ENCODE results near the gene SAMD4A.
"Not testable (repeated sequence)": the region's sequence is repeated elsewhere in the genome, so short reads cannot be mapped to it uniquely, and the experiment has no call there.

The SAMD4A gene

DNA sequence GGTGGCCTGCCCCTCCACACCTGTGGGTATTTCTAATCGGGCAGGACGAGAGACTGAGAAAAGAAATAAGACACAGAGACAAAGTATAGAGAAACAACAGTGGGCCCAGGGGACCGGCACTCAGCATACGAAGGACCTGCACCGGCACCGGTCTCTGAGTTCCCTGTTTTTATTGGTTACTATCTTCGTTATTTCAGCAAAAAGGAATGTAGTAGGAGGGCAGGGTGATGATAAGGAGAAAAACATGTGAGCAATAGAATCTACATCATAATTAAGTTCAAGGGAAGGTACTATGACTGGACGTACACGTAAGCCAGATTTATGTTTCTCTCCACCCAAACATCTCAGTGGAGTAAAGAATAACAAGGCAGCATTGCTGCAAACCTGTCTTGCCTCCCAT lies 185.7 kb downstream of the SAMD4A start:
- in situ Hi-C loops (cut with MboI; ENCODE audit: low sequenced_read_pairs), result not testable (repeated sequence)

DNA sequence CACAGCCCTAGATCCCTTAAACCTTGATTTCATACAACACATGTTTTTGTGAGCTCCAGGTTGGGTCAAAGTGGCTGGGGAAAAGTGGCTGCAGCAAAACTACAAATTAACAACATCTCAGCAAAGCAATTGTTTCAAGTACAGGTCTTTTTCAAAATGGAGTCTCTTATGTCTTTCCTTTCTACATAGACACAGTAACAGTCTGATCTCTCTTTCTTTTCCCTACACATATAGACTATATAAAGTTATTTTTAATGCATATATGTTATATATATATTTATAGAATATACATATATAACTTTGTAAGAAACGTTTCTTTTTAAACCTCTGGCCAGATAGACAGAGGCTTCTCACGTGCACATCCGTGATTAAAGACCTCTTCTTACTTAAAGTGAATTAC lies 186.5 kb downstream of the SAMD4A start:
- in situ Hi-C loops (cut with MboI; ENCODE audit: low sequenced_read_pairs), result not testable (repeated sequence)

DNA sequence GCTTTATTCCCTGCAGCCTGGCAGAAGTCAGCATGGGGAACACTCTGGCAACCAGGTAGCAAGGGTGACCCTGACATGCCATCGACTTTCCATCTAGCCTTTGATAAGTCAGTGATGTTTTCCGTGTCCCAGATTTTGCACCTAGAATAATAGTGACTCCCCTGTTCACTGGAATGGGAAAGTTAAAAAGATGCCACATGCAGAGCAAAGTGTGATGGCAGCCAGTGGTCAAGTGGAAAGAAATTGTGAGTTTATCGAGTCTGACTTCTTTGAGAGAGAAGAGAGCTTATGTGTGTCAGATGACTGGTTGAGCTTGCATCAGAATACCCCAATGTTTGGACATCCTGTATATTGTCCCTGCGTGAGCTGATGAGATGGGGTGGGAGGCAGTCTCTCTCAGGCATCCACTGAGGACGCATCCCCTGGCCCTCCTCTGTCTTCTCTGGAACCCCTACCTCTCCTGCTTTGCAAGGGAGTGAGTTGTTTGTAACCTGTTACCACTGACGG lies 187.2 kb downstream of the SAMD4A start:
- in situ Hi-C loops (cut with MboI; ENCODE audit: low sequenced_read_pairs), result no loop called here

DNA sequence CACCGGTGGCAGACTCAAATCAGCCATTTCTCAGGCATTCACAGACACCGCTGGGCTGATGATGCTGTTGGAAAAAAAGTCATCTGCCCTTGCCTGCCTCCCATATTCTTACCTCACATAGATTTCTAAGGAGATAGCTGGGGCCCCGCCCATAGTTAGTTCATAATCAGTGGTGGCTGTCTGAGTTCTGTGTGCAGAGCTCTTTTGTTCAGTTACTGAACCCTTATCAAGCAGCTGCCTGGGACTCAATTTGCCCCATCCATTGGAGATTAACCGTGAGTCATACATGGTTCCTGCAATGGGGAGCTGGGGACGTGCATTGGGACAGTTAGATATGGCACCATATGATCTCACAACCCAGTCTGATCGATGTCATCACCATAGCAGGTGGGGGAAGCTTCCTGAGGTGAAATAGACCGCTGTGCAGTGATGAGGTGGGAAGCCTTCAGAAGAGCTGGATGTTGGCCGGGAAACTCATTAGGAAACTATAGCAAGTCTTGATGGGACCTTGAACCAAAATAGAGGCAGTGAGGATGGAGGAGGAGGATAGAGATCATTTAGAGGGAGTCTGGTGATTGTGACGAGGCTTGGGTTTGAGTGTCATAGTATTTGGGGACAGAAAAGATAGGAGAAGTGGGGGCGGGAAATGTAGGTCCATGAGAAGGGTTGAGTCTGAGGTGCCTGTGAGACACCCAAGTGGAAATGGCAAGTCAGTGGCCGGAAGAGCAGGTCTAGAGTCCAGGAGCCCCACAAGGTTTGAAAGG lies 187.9 kb downstream of the SAMD4A start:
- in situ Hi-C loops (cut with MboI; ENCODE audit: low sequenced_read_pairs), result no loop called here

DNA sequence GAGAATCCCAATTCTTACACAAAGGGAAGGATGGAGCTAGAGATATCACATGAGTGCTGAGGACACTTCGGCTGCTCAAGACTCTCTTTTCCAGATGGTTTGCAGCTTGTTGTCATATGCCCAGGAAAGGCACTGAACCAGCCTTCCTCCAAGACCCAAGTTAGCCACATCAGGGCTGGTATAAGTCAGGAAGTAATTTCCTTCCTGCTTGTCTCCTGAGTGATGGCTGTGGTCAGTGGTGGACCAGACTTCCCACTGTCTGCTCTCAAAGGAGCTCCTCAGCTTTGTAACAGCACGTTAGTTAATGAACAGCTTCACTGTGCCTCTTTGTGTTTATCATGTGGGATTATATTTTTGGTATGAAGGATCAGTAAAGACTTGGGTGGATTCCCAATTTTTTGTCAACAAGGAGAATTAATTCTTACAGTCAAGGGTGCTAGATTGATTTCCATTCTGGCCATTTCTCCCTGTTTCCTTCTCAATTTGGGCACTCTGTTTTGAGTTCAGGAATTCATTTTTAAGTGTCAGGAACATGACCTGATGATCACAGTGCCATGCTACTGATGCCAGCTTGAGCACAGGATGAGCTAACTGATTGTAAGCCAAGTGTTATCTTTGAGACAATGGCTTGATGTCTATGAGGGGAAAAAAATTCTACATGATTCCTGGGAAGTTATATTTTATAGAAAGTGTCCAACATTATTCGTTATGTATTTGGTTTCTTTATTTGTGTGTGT lies 189.9 kb downstream of the SAMD4A start:
- in situ Hi-C loops (cut with MboI; ENCODE audit: low sequenced_read_pairs), result no loop called here

DNA sequence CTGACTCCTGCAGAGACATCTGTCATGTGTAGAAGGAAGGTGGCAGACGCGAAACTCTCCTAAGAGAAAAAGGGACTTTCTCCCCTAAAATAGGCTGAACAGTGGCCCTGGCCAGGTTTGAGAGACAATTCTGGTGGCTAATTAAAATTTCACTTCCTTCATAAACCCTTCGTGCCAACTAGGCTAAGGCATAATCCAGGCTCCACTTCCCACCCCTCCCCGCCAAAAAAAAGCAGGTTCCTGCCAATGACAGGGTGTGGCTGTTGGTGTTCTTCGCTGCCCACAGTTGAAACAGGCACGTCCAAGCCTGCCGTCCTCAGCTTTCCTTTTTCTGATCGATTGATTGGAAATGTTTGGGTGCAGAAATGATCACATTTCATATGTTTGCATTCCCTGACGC lies 191.1 kb downstream of the SAMD4A start:
- in situ Hi-C loops (cut with MboI; ENCODE audit: low sequenced_read_pairs), result no loop called here

DNA sequence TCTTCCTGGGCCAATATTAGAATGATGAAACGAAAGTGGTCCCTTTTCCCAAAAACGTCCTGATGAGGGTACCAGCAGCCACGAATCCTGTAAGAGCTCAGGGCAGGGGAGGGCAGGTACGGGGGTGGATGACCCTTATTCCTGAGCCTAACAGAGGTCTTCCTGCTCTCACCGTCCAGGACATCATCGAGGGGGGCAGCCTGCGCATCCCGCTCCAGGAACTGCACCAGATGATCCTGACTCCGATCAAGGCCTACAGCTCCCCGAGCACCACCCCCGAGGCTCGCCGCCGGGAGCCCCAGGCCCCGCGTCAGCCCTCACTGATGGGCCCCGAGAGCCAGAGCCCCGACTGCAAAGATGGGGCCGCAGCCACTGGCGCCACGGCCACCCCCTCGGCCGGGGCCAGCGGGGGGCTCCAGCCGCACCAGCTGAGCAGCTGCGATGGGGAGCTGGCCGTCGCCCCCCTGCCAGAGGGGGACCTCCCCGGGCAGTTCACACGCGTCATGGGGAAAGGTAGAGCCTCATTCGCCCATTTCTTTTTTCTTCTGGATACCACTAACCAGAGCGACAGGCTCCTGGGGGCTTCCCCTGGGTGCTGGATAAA lies 193.2 kb downstream of the SAMD4A start:
- in situ Hi-C loops (cut with MboI; ENCODE audit: low sequenced_read_pairs), result no loop called here

DNA sequence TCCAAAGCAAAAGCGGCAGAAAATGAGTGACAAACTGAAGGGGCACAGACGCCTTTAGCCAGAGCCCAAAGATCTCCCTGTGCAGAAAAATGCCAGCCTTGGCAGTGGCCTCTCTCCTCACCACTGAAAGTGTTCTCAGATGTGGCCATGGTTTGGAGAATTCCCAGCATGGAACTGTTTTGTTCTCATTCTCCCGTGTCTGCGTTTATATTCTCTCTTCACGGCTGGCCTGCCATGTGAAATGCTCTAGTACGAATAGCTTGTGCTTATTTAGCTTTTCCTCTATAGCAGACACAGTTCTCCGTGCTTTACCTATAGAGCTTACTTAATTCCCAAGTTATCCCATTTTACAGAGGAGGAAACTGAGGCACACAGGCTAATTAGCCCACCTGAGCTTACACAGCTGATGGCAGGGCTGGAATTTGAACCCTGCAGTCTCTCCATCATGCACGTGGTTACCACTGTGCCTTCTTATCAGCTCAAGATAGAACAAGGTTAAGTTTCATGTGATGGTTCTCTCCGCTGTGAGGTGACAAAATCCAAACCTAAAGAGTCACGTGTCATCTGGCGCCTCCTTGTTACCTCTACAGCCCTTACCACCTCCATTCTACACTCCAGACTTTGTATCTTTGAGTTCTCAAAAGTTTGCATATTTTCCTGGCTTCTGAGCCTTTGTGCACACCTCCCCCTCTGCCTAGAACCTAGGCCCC lies 194.1 kb downstream of the SAMD4A start:
- in situ Hi-C loops (cut with MboI; ENCODE audit: low sequenced_read_pairs), result no loop called here

DNA sequence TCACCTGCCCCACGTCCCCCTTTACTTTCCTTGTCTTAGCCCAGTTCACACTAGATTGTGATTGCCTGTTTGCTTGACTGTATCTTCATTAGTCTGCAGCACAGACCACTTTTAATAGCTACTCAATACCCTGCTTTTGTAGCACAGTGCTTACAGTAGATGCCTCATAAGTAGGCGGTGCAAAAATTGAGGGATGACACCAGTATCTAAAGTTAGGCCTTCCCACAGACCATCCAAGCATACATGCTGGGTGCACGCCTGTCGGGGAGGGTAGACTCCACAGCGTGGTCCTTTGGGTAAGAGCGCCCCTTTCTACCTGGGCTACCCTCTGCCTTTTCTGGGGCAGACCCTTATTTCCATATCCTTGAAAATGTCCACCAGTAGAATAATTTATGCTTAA lies 194.9 kb downstream of the SAMD4A start:
- in situ Hi-C loops (cut with MboI; ENCODE audit: low sequenced_read_pairs), result no loop called here

DNA sequence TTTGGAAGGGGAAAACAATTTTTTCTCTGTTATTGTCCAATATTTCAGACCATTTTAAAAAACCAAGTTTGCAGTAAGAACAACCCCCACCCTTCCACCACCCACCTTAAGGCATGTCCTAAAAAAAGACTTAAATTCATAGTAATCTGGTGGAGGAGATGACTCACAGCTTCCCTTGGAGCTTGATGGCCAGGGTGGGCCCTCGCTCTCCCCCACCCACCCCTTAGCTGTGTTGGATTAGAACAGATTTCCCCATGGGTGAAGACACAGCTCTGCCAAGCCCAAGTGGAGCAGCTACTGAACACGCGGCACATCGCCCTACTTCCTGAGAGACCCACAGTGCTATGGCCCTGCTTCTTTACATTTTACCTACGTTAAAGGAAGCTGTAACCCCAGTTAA lies 195.4 kb downstream of the SAMD4A start:
- in situ Hi-C loops (cut with MboI; ENCODE audit: low sequenced_read_pairs), result no loop called here

DNA sequence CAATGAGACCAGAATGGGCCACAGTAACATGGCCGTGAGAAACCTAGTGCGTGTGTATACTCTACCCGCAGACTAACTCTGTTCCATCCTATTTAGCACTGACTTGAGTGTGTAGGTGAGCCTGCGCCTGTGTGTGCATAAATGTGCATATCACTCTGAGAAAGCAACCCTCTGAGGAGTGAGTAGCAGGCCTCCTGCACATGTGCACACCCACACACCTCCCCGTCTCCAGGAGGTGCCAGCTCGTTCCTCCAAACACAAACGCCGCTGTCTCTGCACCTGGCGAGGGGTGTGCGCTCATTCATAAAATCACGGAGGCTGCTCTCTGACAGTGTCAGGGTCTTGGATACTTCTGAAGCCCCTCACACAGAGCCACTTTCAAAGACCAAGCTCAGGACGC lies 196.8 kb downstream of the SAMD4A start:
- in situ Hi-C loops (cut with MboI; ENCODE audit: low sequenced_read_pairs), result no loop called here

DNA sequence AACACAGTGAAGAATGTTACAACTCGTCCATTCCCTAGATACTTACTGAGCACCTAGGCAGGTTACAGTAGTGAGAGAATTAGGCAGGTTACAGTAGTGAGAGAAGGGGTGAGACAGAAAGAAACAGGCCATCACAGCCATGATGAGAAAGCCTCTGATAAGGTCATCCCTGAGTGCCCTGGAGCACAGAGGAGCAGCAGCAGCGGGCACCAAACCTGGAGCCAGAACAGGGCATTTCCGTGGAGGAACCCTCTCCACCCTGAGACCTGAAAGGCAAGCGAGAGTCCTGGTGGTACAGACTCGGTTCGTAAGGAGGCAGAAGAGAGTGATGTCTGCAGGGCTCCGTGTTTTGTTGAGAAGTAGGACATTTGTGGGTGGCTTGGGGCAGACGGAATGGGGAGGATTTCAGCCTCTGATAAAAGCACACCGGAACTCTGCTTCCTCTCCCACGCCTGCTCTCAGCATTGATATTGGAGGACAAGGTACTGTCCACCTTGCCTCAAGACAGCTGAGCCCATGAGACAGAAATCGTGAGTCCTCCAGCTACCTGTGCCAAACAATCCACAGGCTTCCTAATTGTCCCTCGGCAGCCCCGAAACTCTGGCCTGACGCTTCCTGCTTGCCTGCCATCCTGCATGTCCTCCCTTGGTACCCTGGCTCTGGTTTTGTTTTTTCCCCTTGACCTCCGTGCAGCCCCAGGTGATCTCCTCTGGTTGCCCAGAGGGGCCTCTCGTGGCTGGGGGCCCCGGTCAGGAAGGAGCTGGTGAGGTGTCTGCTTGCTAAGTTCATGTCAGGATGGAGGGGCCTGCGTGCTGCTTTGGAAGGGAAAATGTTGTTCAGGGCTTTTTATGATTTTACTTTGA lies 199.6 kb downstream of the SAMD4A start:
- in situ Hi-C loops (cut with MboI; ENCODE audit: low sequenced_read_pairs), result no loop called here

DNA sequence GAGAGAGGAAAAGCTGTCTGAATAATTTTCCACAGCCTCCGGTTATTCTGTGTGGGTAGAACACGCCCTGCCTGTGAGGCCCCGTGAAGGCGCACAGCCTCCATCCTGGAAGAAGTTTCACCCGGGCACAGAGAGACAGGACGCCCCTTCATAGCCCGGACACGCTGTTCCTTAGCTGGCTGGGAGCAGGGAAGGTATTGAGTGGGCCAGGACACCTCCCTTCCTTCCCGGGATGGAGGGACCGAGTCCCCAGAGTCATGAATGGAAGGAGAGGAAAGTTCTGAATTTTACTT lies 200.2 kb downstream of the SAMD4A start:
- in situ Hi-C loops (cut with MboI; ENCODE audit: low sequenced_read_pairs), result no loop called here

DNA sequence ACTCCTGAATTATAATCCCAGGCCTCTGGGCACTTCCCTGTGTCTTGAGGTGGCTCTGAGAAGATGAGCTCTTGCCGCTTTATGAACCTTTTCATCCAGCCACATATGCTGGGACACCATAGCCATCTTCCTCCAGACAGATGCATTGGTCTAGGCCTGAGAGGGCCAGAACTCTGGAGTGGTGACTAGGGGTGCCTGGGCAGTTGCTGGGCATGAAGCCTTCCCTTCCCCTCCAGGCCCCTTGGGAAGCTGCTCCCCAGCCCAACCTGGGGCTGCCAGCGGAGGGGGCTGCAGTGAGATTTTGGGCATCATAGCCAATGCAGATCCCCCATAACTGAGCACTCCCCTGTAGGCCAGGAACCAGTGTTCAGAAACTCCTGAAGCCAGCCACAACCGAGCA lies 200.5 kb downstream of the SAMD4A start:
- in situ Hi-C loops (cut with MboI; ENCODE audit: low sequenced_read_pairs), result no loop called here

DNA sequence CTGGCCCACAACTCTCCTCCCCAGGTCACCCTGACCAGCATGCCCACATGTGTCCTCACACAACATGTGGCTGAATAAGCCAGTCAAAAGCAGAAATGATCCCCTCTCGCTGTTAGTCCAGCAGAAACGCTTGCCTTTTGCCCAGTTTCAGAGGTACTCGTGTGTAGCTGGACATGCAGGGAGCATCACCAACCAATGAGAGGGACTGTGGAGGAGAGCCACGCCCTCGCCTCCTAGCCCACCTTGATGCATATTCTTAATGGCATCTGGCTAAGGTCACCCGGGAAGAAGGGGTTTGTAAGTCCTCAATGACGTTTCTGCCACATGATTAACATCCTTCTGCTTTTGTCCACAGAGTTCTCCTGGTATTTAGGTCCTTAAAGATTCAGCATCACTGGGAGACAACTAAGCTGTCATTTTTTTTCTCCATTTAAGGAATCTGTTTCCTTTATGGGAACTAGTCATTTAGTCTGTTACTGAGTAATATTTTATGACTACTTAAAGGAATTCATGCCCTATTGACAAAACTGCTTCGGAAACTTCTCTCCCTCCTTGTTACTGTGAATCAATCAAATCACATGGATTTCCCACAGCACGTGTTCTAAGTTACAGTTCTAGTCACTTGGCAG lies 201.7 kb downstream of the SAMD4A start:
- in situ Hi-C loops (cut with MboI; ENCODE audit: low sequenced_read_pairs), result no loop called here

DNA sequence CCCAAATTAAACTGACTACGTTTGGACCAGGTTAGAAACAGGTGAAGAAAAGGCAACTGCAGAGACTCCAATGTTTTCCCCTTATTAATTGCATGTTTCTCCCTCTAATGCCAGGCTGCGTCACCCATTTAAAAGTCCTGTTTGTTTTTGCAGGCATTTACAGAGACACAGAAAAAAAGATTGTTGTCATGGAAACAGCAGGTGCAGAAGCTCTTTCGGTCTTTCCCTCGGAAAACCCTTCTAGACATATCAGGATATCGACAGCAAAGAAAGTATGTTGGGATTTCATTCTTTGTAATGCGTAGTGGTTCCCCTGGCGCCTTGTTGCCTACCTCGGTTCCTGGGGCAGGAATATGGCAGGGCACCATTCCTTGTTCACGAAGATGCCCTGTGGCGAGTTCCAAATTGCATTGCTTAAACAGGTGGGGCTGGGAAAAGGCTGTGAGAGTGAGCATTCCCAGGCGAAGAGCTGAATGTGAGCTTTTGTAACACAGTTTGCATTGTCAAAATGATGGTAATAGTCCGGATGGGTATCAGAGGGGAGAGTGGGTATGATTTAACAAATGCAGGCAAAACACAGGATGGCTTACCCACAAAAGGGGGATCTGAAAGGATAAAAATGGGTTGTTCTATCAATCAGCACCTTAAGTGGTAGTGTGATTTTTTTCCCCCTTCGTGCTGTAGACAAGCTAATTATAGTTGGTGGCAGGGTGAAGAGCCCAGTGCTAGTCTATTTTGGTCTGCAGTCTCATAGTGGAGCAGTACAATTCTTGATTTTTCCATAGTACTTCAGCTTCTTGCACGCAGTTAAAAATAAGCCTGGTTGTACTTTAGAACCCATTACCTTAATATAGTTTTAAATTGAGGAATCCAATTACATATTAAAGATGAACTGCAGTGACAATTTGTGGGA lies 203.3 kb downstream of the SAMD4A start:
- in situ Hi-C loops (cut with MboI; ENCODE audit: low sequenced_read_pairs), result no loop called here

DNA sequence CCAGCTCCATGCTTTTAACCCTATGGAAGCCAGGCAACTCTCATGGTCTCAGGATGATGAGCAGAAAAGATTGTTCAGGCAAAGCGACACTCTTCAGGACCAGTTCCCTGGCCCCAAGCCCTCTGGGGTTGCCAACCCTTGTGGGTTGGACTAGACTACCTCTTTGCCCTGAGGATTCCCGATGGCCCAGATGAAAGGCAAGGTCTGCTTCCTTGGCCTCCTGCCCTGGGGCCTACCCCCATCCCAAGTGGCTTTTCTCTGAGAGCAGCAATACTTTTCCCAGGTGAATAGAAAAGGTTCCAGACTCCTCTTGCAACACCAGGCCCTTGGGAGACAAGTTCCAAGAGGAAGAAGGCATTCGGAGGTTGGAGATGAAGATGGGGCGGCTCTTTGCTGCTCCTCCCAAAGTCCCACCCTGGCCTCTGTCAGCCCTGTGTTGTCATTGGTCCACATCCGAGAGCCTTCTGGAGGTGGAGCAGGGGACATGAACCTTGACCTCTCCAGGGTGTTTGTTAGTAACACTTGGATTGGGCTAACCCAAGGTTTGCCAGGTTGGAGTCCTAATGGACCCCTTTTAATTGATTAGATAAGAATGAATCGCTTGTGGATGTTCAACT lies 204.6 kb downstream of the SAMD4A start:
- in situ Hi-C loops (cut with MboI; ENCODE audit: low sequenced_read_pairs), result no loop called here

DNA sequence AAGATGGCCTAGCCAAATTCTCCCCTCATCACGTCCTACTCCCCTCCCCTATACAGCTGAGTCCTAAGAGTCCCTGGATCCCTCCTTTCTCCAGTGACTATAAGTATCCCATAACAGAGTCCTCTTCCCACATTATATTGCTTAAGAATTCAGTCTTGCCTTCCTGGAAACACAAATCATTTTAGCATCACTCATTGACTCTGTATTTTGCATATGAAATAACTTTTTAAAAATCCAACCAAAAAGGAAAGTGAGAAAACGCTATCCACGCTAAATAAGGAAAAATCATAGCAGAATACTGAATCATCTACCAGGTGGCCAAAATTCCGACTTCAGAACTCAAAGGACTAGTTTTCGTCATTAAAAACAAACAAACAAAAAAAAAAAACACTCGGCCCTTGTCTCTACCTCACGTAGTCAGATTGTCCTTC lies 205.5 kb downstream of the SAMD4A start:
- in situ Hi-C loops (cut with MboI; ENCODE audit: low sequenced_read_pairs), result no loop called here
